ENCODE results near the gene CDKN1A. TPM values are rescaled to one million over a fixed set of nuclear protein-coding genes. Genes with fewer than 3 reads are reported as not detected.

The CDKN1A gene
- total RNA-seq, 1 experiment from 2014 or later: 75.1 TPM

DNA sequence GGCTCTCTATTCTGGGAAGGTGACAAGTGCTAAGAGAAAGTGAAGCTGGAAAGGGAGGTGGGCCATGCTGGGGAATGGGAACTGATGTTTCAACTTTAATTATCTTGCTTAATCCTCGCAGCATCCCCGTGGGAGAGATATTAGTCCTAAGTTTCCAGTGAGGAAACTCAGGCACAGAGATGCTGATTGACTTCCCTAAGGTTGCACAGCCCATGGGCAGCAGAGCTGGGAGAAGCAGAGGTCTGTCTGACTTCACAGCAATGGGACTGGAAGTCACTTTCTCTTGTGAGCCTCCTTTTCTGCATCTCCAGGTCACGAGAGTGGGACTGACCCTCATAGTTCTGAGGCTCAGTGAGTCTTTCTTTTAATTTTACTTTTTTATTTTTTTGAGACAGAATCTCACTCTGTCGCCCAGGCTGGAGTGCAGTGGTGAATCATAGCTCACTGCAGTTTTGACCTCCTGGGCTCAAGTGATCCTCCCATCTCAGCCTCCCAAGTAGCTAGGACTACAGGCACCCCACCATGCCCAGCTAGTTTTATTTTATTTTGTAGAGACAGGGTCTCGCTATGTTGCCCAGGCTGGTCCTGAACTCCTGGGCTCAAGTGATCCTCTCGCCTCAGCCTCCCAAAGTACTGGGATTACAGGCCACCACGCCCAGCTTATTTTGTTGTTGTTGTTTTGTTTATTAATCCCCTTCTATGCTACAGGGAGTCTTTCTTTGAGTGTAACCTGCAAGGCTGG is 21.7 kb downstream of the CDKN1A start:
- TF ChIP-seq GTF2I (CRISPR knock-in tag; conservative IDR thresholded peaks at IDR 0.05) (no peak), CREM (CRISPR knock-in tag; IDR thresholded peaks at IDR 0.05) (no peak), ZNF423 (CRISPR knock-in tag; IDR thresholded peaks at IDR 0.05) (no peak), KAT7 (CRISPR knock-in tag; IDR thresholded peaks at IDR 0.05; ENCODE audit: borderline replicate concordance) (no peak), CBFB (CRISPR knock-in tag; IDR thresholded peaks at IDR 0.05; ENCODE audit: low read depth) (no peak), HMGA2 (CRISPR knock-in tag; IDR thresholded peaks at IDR 0.05) (no peak), HMGXB4 (CRISPR knock-in tag; IDR thresholded peaks at IDR 0.05) (no peak), ZNF219 (CRISPR knock-in tag; IDR thresholded peaks at IDR 0.05; ENCODE audit: borderline replicate concordance) (no peak), SMAD4 (CRISPR knock-in tag; IDR thresholded peaks at IDR 0.05) (no peak)
- TF ChIP-seq, protein P1, sequence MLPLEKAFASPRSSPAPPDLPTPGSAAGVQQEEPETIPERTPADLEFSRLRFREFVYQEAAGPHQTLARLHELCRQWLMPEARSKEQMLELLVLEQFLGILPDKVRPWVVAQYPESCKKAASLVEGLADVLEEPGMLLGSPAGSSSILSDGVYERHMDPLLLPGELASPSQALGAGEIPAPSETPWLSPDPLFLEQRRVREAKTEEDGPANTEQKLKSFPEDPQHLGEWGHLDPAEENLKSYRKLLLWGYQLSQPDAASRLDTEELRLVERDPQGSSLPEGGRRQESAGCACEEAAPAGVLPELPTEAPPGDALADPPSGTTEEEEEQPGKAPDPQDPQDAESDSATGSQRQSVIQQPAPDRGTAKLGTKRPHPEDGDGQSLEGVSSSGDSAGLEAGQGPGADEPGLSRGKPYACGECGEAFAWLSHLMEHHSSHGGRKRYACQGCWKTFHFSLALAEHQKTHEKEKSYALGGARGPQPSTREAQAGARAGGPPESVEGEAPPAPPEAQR (CRISPR knock-in tag; IDR thresholded peaks at IDR 0.05): no peak
- TF ChIP-seq, protein P2, sequence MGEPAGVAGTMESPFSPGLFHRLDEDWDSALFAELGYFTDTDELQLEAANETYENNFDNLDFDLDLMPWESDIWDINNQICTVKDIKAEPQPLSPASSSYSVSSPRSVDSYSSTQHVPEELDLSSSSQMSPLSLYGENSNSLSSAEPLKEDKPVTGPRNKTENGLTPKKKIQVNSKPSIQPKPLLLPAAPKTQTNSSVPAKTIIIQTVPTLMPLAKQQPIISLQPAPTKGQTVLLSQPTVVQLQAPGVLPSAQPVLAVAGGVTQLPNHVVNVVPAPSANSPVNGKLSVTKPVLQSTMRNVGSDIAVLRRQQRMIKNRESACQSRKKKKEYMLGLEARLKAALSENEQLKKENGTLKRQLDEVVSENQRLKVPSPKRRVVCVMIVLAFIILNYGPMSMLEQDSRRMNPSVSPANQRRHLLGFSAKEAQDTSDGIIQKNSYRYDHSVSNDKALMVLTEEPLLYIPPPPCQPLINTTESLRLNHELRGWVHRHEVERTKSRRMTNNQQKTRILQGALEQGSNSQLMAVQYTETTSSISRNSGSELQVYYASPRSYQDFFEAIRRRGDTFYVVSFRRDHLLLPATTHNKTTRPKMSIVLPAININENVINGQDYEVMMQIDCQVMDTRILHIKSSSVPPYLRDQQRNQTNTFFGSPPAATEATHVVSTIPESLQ (CRISPR knock-in tag; IDR thresholded peaks at IDR 0.05): no peak
- TF ChIP-seq, protein P3, sequence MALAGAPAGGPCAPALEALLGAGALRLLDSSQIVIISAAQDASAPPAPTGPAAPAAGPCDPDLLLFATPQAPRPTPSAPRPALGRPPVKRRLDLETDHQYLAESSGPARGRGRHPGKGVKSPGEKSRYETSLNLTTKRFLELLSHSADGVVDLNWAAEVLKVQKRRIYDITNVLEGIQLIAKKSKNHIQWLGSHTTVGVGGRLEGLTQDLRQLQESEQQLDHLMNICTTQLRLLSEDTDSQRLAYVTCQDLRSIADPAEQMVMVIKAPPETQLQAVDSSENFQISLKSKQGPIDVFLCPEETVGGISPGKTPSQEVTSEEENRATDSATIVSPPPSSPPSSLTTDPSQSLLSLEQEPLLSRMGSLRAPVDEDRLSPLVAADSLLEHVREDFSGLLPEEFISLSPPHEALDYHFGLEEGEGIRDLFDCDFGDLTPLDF (CRISPR knock-in tag; IDR thresholded peaks at IDR 0.05): no peak
- no peak for DNase-seq (ENCODE audit: low spot score)
- Mint-ChIP-seq H3K4me1 (no peaks in the 10 kb centered on the region), H3K27ac (no peak overlapping the region), H3K9me3 (no peaks in the 10 kb centered on the region), H3K4me3 (no peak overlapping the region), H3K36me3 (no peaks in the 10 kb centered on the region), H3K27me3 (ENCODE audit: low read depth) (no peaks in the 10 kb centered on the region)
- CTCF ChIA-PET: interaction anchor here (0.7 kb wide), 1 partner anchor 85 kb away, joined by 3 read pairs; no protein-coding TSS in a partner anchor
- no peak for ATAC-seq
- POLR2A ChIA-PET: no interaction called here

- POLR2A ChIA-PET: no interaction called here
- Mint-ChIP-seq H3K4me3 (no peak overlapping the region), H3K4me1 (no peaks in the 10 kb centered on the region), H3K27me3 (ENCODE audit: low read depth) (no peaks in the 10 kb centered on the region), H3K27ac (no peak overlapping the region), H3K36me3 (no peaks in the 10 kb centered on the region), H3K9me3 (no peaks in the 10 kb centered on the region)
- CTCF ChIA-PET: no interaction called here
- no peak for DNase-seq (ENCODE audit: low spot score)
- no peak for ATAC-seq
- no peak for TF ChIP-seq NFATC4 (CRISPR knock-in tag; IDR thresholded peaks at IDR 0.05)
- TF ChIP-seq E2F5 (CRISPR knock-in tag; IDR thresholded peaks at IDR 0.05): no peak
- TF ChIP-seq CTCF (IDR thresholded peaks at IDR 0.05): no peak
- TF ChIP-seq, protein P4, sequence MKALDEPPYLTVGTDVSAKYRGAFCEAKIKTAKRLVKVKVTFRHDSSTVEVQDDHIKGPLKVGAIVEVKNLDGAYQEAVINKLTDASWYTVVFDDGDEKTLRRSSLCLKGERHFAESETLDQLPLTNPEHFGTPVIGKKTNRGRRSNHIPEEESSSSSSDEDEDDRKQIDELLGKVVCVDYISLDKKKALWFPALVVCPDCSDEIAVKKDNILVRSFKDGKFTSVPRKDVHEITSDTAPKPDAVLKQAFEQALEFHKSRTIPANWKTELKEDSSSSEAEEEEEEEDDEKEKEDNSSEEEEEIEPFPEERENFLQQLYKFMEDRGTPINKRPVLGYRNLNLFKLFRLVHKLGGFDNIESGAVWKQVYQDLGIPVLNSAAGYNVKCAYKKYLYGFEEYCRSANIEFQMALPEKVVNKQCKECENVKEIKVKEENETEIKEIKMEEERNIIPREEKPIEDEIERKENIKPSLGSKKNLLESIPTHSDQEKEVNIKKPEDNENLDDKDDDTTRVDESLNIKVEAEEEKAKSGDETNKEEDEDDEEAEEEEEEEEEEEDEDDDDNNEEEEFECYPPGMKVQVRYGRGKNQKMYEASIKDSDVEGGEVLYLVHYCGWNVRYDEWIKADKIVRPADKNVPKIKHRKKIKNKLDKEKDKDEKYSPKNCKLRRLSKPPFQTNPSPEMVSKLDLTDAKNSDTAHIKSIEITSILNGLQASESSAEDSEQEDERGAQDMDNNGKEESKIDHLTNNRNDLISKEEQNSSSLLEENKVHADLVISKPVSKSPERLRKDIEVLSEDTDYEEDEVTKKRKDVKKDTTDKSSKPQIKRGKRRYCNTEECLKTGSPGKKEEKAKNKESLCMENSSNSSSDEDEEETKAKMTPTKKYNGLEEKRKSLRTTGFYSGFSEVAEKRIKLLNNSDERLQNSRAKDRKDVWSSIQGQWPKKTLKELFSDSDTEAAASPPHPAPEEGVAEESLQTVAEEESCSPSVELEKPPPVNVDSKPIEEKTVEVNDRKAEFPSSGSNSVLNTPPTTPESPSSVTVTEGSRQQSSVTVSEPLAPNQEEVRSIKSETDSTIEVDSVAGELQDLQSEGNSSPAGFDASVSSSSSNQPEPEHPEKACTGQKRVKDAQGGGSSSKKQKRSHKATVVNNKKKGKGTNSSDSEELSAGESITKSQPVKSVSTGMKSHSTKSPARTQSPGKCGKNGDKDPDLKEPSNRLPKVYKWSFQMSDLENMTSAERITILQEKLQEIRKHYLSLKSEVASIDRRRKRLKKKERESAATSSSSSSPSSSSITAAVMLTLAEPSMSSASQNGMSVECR (CRISPR knock-in tag; IDR thresholded peaks at IDR 0.05; ENCODE audit: borderline replicate concordance): no peak
Measured at GRCh38 chr6:36700831-36701230, 22.3 kb downstream of the CDKN1A start.

All from WTC11 (cell line).